Kidney (tissue), 14 donors: ENCODE measurements around the gene ITGA8. TPM values are rescaled to one million over a fixed set of nuclear protein-coding genes. Genes with fewer than 3 reads are reported as not detected.

Experiments used
- DNase-seq, 5 donors: peaks; one replicate each; pipeline ENCODE4 v3.0.0-alpha.2; 2013 to 2020
- FAIRE-seq: peaks from 2 replicates; lab custom pipeline; 2012; peaks lifted over from hg19 to GRCh38; lab: Jason Lieb, UNC
- H3K27ac ChIP-seq, 2 donors: one replicate each; pipeline ENCODE4 v1.7.0; 2013; ENCODE audit warnings: low read depth in 2 of 2, low read length in 2 of 2, inconsistent platforms in 1 of 2
- H3K27me3 ChIP-seq: one replicate; pipeline ENCODE4 v1.7.1; 2013; ENCODE audit warnings: low read length, inconsistent platforms; ENCODE audit not compliant: control insufficient read depth, insufficient read depth
- H3K36me3 ChIP-seq, 3 donors: one replicate each; pipeline versions ENCODE4 v1.7.0 to v1.7.1; 2013; ENCODE audit warnings: low read length in 3 of 3, control low read depth in 1 of 3, inconsistent platforms in 1 of 3; ENCODE audit not compliant: insufficient read depth in 3 of 3, control insufficient read depth in 2 of 3
- H3K4me1 ChIP-seq, 3 donors: one replicate each; pipeline versions ENCODE4 v1.7.0 to v1.7.1; 2013; ENCODE audit warnings: low read length in 3 of 3, inconsistent platforms in 1 of 3, low read depth in 1 of 3; ENCODE audit not compliant: control insufficient read depth in 2 of 3, insufficient read depth in 2 of 3
- H3K4me3 ChIP-seq, 3 donors: one replicate each; pipeline versions ENCODE4 v1.7.0 to v1.8.1; 2013; ENCODE audit warnings: low read length in 3 of 3, control low read depth in 1 of 3, inconsistent platforms in 1 of 3
- H3K9ac ChIP-seq, 3 donors: one replicate each; pipeline versions ENCODE4 v1.7.0 to v1.7.1; 2013; ENCODE audit warnings: low read length in 3 of 3, control low read depth in 1 of 3, inconsistent platforms in 1 of 3
- H3K9me3 ChIP-seq, 3 donors: one replicate each; pipeline versions ENCODE4 v1.7.0 to v1.7.1; 2013; ENCODE audit warnings: low read length in 3 of 3, control low read depth in 1 of 3, inconsistent platforms in 1 of 3; ENCODE audit not compliant: control insufficient read depth in 2 of 3, insufficient read depth in 1 of 3
- CTCF ChIP-seq: IDR thresholded peaks from 3 replicates; pipeline ENCODE4 v1.5.1; 2012; ENCODE audit warnings: mild to moderate bottlenecking, moderate library complexity, borderline replicate concordance; ENCODE audit not compliant: insufficient read depth; ENCODE audit errors: extremely low read depth
- intact Hi-C: fragments of 100-400 bp; cut with DNase I; formaldehyde crosslinking; loops from one replicate; pipeline ENCODE4 v1.11.1; 2022
- polyA plus RNA-seq: library from polyadenylated mRNA; stranded (reverse); fragments of 350-450 nt; fragmentation: Illumina TruSeq; extraction: RNeasy Lipid Tissue Mini Kit (QIAGEN cat#74804); gene quantifications from one replicate; pipeline ENCODE4 v1.2.3, GENCODE V29; 2014; ENCODE audit warnings: low read depth, low replicate concordance; ENCODE audit not compliant: insufficient read depth
- total RNA-seq: library from RNA; stranded (reverse); fragmentation: NEBNext Ultra II Directional; extraction: Animal tissue kit (Norgen Biotek cat#: 25700); gene quantifications from one replicate; pipeline ENCODE4 v1.2.1, GENCODE V29; 2021
- donor health status: control.
- donor health status: control.
- donor health status: control.
- donor health status: control.
- donor health status: control.
- donor health status: DM: yes; HTN: yes; CAD: no.
- donor health status: Normal renal cell carcinoma (clear cell type).

ITGA8 gene
- total and polyA plus RNA-seq, 2 donors from 2014 or later = 10.8 to 22.1 TPM

GRCh38 chr10:15751046-15751445, 31.3 kb upstream of the ITGA8 start:
- no peak overlapping the region for H3K9ac ChIP-seq
- no peak for DNase-seq

DNA sequence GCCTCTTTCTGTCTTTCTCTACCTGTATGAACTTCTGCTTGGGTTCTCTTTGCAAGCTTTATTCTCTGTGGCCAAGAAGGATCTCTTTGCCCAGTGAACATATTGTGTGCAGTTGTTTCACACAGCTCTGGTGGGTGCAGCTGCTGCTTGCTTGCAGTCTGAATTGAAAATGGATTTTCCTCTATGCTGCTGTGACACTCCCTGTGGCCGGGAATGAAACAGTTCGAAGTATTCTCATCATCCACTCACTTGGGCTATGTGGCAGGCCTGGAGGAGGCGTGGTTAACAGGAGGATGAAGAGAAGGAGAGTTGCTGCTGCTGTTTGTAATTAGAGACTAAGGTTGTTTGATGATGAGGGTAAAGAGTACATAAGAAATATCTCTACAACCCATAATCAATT, 28.4 kb upstream of the ITGA8 start:
- Histone ChIP-seq H3K27ac (no peak overlapping the region), H3K27me3 (no peaks in the 10 kb centered on the region), H3K4me3 (no peak overlapping the region), H3K9ac (no peak overlapping the region), H3K9me3 (no peaks in the 10 kb centered on the region), H3K4me1 (no peaks in the 10 kb centered on the region), H3K36me3 (no peaks in the 10 kb centered on the region)
- FAIRE-seq (no peak), DNase-seq (peak in 1 of 5 donors; percentile 40)
- TF ChIP-seq CTCF = no peak
- intact Hi-C loops = no loop called here

More at GRCh38 chr10:15751046-15751445, 31.3 kb upstream of the ITGA8 start:
- no peak overlapping the region for H3K4me3 ChIP-seq
- H3K27ac ChIP-seq = no peak overlapping the region
- no peaks in the 10 kb centered on the region for H3K4me1 ChIP-seq
- intact Hi-C loops = no loop called here
- no peaks in the 10 kb centered on the region for H3K27me3 ChIP-seq
- H3K36me3 ChIP-seq = no peaks in the 10 kb centered on the region
- H3K9me3 ChIP-seq = no peaks in the 10 kb centered on the region
- no peak for TF ChIP-seq CTCF
- FAIRE-seq = no peak

DNA sequence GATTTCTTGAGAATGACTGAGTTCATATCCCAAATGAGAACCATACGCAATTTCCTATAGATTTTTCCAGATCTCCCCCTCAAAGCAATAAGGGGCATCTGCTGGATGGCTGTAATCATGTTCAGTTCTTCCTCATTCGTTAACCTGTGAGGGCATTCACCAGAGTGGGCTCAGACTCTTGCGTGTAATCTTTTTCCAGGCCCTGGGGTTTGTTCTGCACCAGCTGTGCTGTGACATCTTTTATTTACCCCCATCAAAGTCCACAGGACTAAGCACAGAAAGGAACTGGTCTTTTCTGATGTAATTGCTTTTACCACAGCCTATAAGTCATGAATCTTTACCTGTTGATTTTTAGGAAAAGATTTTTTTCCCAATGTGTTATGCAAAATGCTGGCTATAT, 27.9 kb upstream of the ITGA8 start:
- Histone ChIP-seq H3K9ac (no peak overlapping the region), H3K4me3 (no peak overlapping the region), H3K9me3 (no peaks in the 10 kb centered on the region), H3K4me1 (no peaks in the 10 kb centered on the region), H3K27ac (no peak overlapping the region), H3K36me3 (no peaks in the 10 kb centered on the region), H3K27me3 (no peaks in the 10 kb centered on the region)
- DNase-seq (no peak), FAIRE-seq (no peak)
- TF ChIP-seq CTCF = no peak
- intact Hi-C loops = no loop called here

GRCh38 chr10:15745751-15746150, 26.0 kb upstream of the ITGA8 start:
- Histone ChIP-seq H3K4me3 (no peak overlapping the region), H3K9me3 (no peaks in the 10 kb centered on the region), H3K9ac (no peak overlapping the region), H3K4me1 (no peaks in the 10 kb centered on the region), H3K27ac (no peak overlapping the region), H3K36me3 (no peaks in the 10 kb centered on the region), H3K27me3 (no peaks in the 10 kb centered on the region)
- peak in 3 of 5 donors; percentile 55 to 92 (median 74) for DNase-seq
- no peak for FAIRE-seq
- intact Hi-C loops = no loop called here
- TF ChIP-seq CTCF = no peak
